ENCODE results near the gene VPS37B.

The VPS37B gene

DNA sequence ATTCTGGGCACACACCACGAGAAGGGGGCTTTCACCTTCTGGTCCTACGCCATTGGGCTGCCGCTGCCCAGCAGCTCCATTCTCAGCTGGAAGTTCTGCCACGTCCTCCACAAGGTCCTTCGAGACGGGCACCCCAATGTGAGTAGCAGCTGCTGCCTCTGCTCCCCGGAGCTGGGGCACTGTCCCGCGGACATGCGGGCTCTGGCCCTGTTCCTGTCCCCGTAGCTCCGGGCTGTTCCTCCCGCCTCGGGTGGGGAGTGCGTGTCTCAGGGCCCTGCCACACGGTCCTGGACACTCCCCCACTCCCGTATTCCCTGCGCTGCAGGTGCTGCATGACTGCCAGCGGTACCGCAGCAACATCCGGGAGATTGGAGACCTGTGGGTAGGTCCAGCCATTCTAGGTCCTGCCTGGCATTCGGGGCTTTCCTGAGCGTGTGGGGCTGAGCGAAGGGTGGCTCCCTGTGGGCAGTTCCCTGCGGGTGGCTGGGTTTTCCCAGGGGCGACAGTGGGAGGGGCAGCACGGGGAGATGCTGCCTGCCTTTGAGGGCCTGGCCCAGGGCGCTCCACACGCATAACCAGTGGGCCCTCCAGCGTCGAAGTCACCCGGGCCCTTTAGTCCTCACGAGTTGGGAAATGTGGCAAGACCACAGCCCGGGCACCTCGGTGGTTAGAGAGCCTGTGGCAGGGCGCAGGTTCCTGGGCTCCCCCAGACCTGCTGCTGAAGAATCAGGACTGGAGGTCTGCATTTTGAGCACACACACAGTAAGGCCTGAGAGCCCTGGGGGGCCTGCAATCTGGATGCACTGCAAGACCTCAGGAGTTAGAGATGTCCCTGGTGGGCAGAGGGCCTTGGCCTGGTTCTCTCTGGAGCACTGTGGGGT lies 47.2 kb downstream of the VPS37B start:
- no peaks in the 10 kb centered on the region for H3K9me3 ChIP-seq (ENCODE audit: control insufficient read depth in 2 of 2, low read length in 2 of 2)
- H3K36me3 ChIP-seq (ENCODE audit: control insufficient read depth in 2 of 2, insufficient read depth in 2 of 2, low read length in 2 of 2), result no peaks in the 10 kb centered on the region
- H3K9ac ChIP-seq (ENCODE audit: low read length in 2 of 2), result no peak overlapping the region
- H3K4me1 ChIP-seq (ENCODE audit: control insufficient read depth, insufficient read depth, low read length), result peaks cover 13% of the 10 kb centered on the region
- no peak overlapping the region for H3K4me3 ChIP-seq (ENCODE audit: low read length in 2 of 2)
- peaks cover 0 to under 1% of the 10 kb centered on the region in 2 donors for H3K27me3 ChIP-seq (ENCODE audit: control insufficient read depth in 1 of 2, insufficient read depth in 2 of 2, low read length in 2 of 2)
- no peak overlapping the region for H3K27ac ChIP-seq (ENCODE audit: low read length)

DNA sequence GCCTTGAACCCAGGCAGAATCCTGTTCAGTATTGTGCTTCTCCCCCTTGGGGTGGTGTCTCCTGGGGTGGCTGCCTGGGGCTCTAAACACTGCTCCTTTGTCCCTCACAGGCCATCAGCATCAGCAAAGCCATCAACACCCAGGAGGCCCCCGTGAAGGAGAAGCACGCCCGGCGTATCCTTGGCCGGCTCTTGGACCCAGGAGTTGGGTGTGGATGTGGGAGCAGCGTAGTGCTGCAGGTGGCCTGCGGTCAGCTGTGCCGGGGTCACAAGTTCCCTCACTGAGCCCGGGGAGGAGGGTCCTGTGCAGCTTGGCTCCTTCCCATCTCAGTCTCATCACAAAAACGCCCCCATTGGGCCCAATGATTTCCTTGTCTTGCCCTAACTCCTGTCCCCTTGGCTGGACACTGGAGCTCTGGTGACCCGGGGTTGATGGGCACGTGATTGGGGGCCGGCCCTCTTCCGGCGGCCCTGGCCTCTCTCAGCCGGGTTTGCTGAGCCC lies 48.0 kb downstream of the VPS37B start:
- Histone ChIP-seq H3K9me3 (ENCODE audit: control insufficient read depth in 2 of 2, low read length in 2 of 2) (no peaks in the 10 kb centered on the region), H3K4me3 (ENCODE audit: low read length in 2 of 2) (no peak overlapping the region), H3K27ac (ENCODE audit: low read length) (no peak overlapping the region), H3K27me3 (ENCODE audit: control insufficient read depth in 1 of 2, insufficient read depth in 2 of 2, low read length in 2 of 2) (no peaks in the 10 kb centered on the region), H3K9ac (ENCODE audit: low read length in 2 of 2) (no peak overlapping the region), H3K36me3 (ENCODE audit: control insufficient read depth in 2 of 2, insufficient read depth in 2 of 2, low read length in 2 of 2) (no peaks in the 10 kb centered on the region), H3K4me1 (ENCODE audit: control insufficient read depth, insufficient read depth, low read length) (peaks cover 9% of the 10 kb centered on the region)

DNA sequence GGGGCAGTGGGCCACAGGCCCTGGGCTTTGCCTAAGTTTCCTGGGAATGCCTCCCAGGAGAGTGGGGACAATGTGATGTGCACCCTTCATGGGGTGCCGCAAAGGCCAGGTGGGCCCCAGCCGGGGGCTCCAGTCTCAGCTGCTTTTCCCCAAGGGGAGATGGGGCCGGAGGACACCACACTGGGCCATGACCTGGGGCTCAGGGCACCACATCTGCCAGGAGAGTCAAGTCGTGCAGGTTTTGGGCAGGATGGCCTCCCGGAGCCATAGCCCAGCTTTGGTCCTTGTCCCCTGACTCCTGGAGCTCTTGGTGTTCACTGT lies 48.4 kb downstream of the VPS37B start:
- no peak overlapping the region for H3K9ac ChIP-seq (ENCODE audit: low read length in 2 of 2)
- H3K36me3 ChIP-seq (ENCODE audit: control insufficient read depth in 2 of 2, insufficient read depth in 2 of 2, low read length in 2 of 2), result no peaks in the 10 kb centered on the region
- H3K27ac ChIP-seq (ENCODE audit: low read length), result no peak overlapping the region
- no peak overlapping the region for H3K4me3 ChIP-seq (ENCODE audit: low read length in 2 of 2)
- H3K27me3 ChIP-seq (ENCODE audit: control insufficient read depth in 1 of 2, insufficient read depth in 2 of 2, low read length in 2 of 2), result no peaks in the 10 kb centered on the region
- peaks cover 9% of the 10 kb centered on the region for H3K4me1 ChIP-seq (ENCODE audit: control insufficient read depth, insufficient read depth, low read length)
- no peaks in the 10 kb centered on the region for H3K9me3 ChIP-seq (ENCODE audit: control insufficient read depth in 2 of 2, low read length in 2 of 2)

DNA sequence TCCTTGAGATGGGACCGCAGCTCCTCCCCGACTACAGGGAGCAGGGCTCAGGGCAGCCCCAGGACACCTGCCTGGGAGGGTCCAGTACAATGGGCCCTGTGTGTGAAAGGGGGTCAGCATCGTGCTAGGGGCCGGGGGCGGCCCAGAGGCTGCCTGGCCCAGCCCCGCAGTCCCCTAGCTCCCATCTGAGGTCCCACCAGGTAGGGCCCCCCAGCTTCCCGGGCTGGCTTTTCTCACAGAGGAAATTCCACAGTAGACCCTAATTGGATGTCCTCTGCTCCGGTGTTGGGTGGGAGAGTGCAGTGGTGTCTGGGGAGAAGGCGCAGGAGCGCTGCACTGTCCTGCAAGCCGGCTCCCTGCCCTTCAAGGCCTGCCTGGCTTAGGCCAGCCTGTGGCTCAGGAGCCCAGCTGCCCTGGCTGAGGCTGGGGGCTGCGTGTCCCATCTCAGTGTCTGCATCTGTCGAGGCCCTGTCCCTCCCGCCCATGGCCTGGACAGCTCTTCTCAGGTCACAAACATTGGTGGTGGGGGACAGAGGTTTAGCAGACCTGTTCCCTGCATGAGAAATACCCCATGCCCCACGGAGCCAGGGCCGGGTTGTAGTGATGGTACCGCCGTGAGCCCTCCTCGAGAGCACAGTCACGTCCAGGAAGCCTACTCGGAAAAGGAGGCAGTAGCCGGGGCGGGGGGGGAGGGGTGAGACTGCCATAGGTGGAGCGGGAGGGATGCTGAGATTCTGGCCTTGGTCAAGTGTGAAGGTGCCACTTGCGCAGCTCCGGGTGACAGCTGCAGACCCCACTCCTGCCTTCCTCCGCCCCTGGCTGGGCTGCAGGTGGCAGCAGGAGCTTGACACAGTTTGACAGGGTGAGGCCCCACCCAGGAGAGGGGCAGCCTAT lies 49.1 kb downstream of the VPS37B start:
- H3K27ac ChIP-seq (ENCODE audit: low read length), result no peak overlapping the region
- peaks cover 8% of the 10 kb centered on the region for H3K4me1 ChIP-seq (ENCODE audit: control insufficient read depth, insufficient read depth, low read length)
- no peaks in the 10 kb centered on the region for H3K36me3 ChIP-seq (ENCODE audit: control insufficient read depth in 2 of 2, insufficient read depth in 2 of 2, low read length in 2 of 2)
- H3K27me3 ChIP-seq (ENCODE audit: control insufficient read depth in 1 of 2, insufficient read depth in 2 of 2, low read length in 2 of 2), result no peaks in the 10 kb centered on the region
- H3K9me3 ChIP-seq (ENCODE audit: control insufficient read depth in 2 of 2, low read length in 2 of 2), result no peaks in the 10 kb centered on the region
- no peak overlapping the region for H3K4me3 ChIP-seq (ENCODE audit: low read length in 2 of 2)
- H3K9ac ChIP-seq (ENCODE audit: low read length in 2 of 2), result no peak overlapping the region

DNA sequence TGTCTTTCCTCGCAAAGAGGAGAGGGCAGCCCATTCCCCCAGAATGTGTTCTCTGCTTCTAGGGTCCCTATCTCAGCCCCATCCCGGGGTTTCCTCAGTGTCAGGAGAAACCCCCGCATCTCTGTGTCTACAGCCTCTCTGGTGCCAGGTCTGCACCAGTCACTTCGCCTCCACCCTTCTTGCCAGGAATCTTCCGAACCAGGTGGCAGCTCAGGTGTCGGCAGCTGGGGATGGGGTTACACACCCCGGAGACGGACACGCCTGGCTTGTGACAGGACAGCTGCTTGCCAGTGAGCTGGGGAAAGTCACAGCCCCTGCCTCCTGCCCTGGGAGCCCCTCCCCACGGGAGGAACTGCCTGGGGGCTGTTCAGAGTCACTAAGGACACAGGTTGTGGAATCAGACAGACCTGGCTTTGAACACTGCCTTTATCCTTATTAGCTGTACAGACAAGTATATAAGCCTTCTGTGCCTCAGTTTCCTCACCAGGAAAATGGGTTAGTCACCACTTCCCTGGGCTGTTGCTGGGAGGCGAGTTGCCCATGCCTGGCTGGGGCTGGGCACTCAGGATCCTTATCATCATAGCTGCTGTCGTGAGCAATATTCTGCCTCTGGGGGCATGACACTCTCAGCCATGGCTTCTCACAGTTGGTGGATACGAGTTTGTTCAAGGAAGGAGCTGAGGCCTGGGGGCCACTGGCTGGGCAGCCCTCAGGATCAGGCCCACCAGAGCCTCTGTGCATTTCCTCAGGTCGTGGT lies 49.9 kb downstream of the VPS37B start:
- Histone ChIP-seq H3K9me3 (ENCODE audit: control insufficient read depth in 2 of 2, low read length in 2 of 2) (no peaks in the 10 kb centered on the region), H3K36me3 (ENCODE audit: control insufficient read depth in 2 of 2, insufficient read depth in 2 of 2, low read length in 2 of 2) (no peaks in the 10 kb centered on the region), H3K27ac (ENCODE audit: low read length) (no peak overlapping the region), H3K9ac (ENCODE audit: low read length in 2 of 2) (no peak overlapping the region), H3K4me3 (ENCODE audit: low read length in 2 of 2) (no peak overlapping the region), H3K27me3 (ENCODE audit: control insufficient read depth in 1 of 2, insufficient read depth in 2 of 2, low read length in 2 of 2) (no peaks in the 10 kb centered on the region), H3K4me1 (ENCODE audit: control insufficient read depth, insufficient read depth, low read length) (peaks cover 9% of the 10 kb centered on the region)

DNA sequence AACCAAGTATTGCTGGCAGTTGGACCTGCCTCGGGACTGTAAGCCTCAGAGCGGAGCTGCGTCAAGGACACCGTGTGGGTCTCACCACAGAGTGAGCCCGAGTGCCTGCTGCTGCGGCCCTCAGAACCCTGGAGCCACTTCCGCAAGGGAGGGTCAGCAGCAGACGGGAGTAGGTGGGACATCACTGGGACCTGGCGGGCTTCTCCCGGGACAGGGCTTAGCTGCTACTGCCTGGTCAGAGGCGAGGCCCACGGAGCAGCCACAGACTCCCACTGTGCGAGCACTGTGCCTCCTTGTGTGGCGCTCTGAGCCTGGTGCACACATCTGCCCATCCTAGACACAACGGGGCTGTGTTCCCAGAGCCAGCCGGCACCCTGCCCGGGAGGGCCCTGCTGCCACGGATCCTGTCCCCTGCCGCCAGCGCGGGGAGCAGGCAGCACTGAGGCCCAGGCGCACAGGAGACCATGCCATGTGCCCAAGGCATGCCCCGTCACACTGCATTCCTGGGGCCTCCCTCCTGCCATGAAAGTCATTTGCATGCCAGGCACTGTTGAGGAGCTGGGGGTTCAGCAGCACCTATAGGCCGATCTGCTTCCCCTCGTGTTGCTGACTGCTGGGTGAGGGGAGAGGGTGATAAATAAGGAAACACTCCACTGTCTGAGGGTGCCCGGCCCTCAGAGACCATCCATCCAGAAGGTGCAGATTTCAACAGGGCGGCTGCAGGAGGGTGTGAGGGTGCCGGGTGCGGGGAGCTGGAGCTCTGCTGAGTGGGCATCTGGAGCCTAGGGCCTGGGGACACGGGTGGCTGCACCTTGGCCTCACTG lies 50.7 kb downstream of the VPS37B start:
- Histone ChIP-seq H3K9ac (ENCODE audit: low read length in 2 of 2) (no peak overlapping the region), H3K4me1 (ENCODE audit: control insufficient read depth, insufficient read depth, low read length) (peaks cover 9% of the 10 kb centered on the region), H3K36me3 (ENCODE audit: control insufficient read depth in 2 of 2, insufficient read depth in 2 of 2, low read length in 2 of 2) (no peaks in the 10 kb centered on the region), H3K27ac (ENCODE audit: low read length) (no peak overlapping the region), H3K4me3 (ENCODE audit: low read length in 2 of 2) (no peak overlapping the region), H3K9me3 (ENCODE audit: control insufficient read depth in 2 of 2, low read length in 2 of 2) (no peaks in the 10 kb centered on the region), H3K27me3 (ENCODE audit: control insufficient read depth in 1 of 2, insufficient read depth in 2 of 2, low read length in 2 of 2) (no peaks in the 10 kb centered on the region)

DNA sequence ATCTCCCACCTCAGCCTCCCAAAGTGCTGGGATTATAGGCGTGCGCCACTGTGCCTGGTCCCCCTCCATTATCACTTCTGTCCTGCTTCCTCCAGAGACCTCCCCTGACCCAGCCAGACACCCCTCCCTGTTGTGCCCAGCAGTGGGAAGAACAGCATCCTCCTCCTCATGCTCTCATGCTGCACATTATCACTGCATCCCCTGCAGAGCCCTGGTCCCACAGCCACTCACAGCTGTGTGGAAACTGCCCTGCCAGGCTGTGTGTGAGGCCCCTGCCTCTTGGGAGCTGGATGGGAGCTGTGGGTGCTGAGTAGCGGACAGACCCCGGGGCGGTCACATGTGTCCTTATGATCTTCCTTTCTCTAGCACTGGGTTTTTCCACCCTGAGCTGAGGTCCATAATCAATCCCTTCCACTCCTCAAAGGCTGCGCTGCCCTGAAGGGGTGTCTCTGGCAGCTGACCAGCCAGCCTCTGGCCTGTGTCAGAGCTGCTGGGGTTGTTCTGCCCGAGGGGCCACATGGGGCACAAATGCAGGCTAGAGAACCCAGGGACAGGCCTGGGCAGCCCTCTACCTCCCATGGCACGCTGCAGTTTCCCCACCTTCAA lies 51.5 kb downstream of the VPS37B start:
- Histone ChIP-seq H3K27me3 (ENCODE audit: control insufficient read depth in 1 of 2, insufficient read depth in 2 of 2, low read length in 2 of 2) (no peaks in the 10 kb centered on the region), H3K4me1 (ENCODE audit: control insufficient read depth, insufficient read depth, low read length) (peaks cover 9% of the 10 kb centered on the region), H3K27ac (ENCODE audit: low read length) (no peak overlapping the region), H3K4me3 (ENCODE audit: low read length in 2 of 2) (no peak overlapping the region), H3K9me3 (ENCODE audit: control insufficient read depth in 2 of 2, low read length in 2 of 2) (no peaks in the 10 kb centered on the region), H3K9ac (ENCODE audit: low read length in 2 of 2) (no peak overlapping the region), H3K36me3 (ENCODE audit: control insufficient read depth in 2 of 2, insufficient read depth in 2 of 2, low read length in 2 of 2) (no peaks in the 10 kb centered on the region)

DNA sequence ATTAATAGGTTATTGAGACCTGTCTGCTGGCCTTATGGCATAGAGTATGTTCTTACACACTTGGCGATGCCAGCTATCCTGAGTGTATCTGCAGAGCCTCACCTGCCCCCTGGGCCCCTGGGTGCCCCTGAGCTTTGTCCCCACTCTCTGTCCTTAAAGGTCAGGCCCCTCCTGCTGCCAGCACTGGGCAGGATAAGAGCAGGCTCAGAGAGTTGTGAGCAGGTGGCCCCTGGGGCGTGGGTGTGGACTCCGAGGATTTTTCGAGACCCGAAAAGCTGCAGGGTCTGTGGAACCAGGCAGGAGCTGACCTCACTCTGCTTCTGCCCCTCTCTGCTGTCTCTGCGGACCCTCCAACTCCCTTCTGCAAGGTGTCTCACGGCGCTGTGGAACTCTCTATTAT lies 52.5 kb downstream of the VPS37B start:
- Histone ChIP-seq H3K9ac (ENCODE audit: low read length in 2 of 2) (no peak overlapping the region), H3K36me3 (ENCODE audit: control insufficient read depth in 2 of 2, insufficient read depth in 2 of 2, low read length in 2 of 2) (no peaks in the 10 kb centered on the region), H3K4me1 (ENCODE audit: control insufficient read depth, insufficient read depth, low read length) (peaks cover 9% of the 10 kb centered on the region), H3K27ac (ENCODE audit: low read length) (no peak overlapping the region), H3K27me3 (ENCODE audit: control insufficient read depth in 1 of 2, insufficient read depth in 2 of 2, low read length in 2 of 2) (no peaks in the 10 kb centered on the region), H3K4me3 (ENCODE audit: low read length in 2 of 2) (no peak overlapping the region), H3K9me3 (ENCODE audit: control insufficient read depth in 2 of 2, low read length in 2 of 2) (no peaks in the 10 kb centered on the region)

DNA sequence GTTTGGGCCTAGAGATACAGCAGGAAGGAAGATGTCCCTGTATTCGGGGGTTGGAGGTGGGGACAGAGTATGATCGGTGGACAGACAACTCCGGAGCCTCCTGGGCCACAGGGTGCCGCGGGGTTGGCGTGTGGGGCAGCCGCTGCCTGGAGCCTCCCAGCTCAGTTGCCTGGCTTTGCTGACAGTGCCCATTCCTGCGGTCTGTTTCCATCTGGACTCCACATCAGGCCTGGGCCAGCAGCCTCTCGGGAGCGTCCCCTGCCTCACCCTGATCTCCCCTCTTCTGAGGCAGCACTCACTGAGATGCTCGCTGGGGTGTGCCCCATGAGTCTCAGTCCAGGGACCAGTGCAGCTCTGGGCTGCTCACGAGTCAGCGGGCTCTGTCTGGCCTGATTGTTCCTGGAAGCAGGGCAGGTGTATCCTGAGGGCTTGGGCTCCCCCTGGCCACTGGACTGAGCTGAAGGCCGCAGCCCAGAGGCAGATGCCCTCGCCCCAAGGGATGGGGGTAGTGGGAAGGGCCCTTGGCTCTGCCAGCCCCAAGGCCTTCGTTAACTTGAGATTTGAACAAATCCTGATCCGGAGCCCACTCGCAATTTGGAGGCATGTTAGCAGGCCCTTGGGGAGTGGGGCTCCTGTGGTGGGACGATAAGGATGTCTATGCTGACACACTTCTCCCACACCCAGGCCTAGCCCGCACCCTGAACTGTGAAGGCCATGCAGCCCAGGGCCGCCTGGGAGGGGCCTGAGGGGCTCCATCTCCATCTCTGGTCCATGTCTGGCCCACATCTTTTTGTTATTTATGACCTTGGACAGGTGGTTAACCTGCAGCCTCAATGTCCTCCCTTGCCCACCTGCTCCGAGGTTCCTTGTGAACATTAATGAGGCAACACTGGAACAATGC lies 53.2 kb downstream of the VPS37B start:
- no peak overlapping the region for H3K4me3 ChIP-seq (ENCODE audit: low read length in 2 of 2)
- peaks cover 9% of the 10 kb centered on the region for H3K4me1 ChIP-seq (ENCODE audit: control insufficient read depth, insufficient read depth, low read length)
- H3K27ac ChIP-seq (ENCODE audit: low read length), result no peak overlapping the region
- H3K9me3 ChIP-seq (ENCODE audit: control insufficient read depth in 2 of 2, low read length in 2 of 2), result no peaks in the 10 kb centered on the region
- no peaks in the 10 kb centered on the region for H3K27me3 ChIP-seq (ENCODE audit: control insufficient read depth in 1 of 2, insufficient read depth in 2 of 2, low read length in 2 of 2)
- H3K36me3 ChIP-seq (ENCODE audit: control insufficient read depth in 2 of 2, insufficient read depth in 2 of 2, low read length in 2 of 2), result no peaks in the 10 kb centered on the region
- H3K9ac ChIP-seq (ENCODE audit: low read length in 2 of 2), result no peak overlapping the region

Measured in stomach smooth muscle (tissue), 2 donors.